Measurements from ENCODE around the gene BTLA. TPM values are rescaled to one million over a fixed set of nuclear protein-coding genes. Genes with fewer than 3 reads are reported as not detected.
"Not testable (repeated sequence)": the region's sequence is repeated elsewhere in the genome, so short reads cannot be mapped to it uniquely, and the experiment has no call there.

The BTLA gene
- total RNA-seq, 1 experiment from 2014 or later, result not detected

- no TSS peak for BruUV-seq (replicated peaks)
- Mint-ChIP-seq H3K27me3 (ENCODE audit: insufficient read depth, unreplicated experiment) (no peaks in the 10 kb centered on the region), H3K9me3 (ENCODE audit: unreplicated experiment) (no peaks in the 10 kb centered on the region), H3K4me3 (ENCODE audit: unreplicated experiment) (no peak overlapping the region), H3K36me3 (ENCODE audit: insufficient read depth, unreplicated experiment) (no peaks in the 10 kb centered on the region), H3K27ac (ENCODE audit: low read depth, unreplicated experiment) (no peak overlapping the region), H3K4me1 (ENCODE audit: insufficient read depth, unreplicated experiment) (no peaks in the 10 kb centered on the region)
- DNase-seq (ENCODE audit: unreplicated experiment), result no peak
- no peak for TF ChIP-seq CTCF (IDR thresholded peaks at IDR 0.05; ENCODE audit: unreplicated experiment)
- ChIA-PET CTCF (interaction anchor here (1.2 kb wide), 1 partner anchor 12 kb away, joined by 3 read pairs; no protein-coding TSS in a partner anchor), POLR2A (interaction anchor here (0.6 kb wide), 1 partner anchor 11 kb away, joined by 3 read pairs; no protein-coding TSS in a partner anchor)
- intact Hi-C loops (cut with micrococcal nuclease), result no loop called here
These were observed 73.9 kb downstream of the BTLA start for GRCh38 chr3:112425382-112425781.

GRCh38 chr3:112424394-112424793 is 74.9 kb downstream of the BTLA start:
- TF ChIP-seq CTCF (IDR thresholded peaks at IDR 0.05; ENCODE audit: unreplicated experiment), result no peak
- Mint-ChIP-seq H3K36me3 (ENCODE audit: insufficient read depth, unreplicated experiment) (no peaks in the 10 kb centered on the region), H3K27me3 (ENCODE audit: insufficient read depth, unreplicated experiment) (no peaks in the 10 kb centered on the region), H3K4me3 (ENCODE audit: unreplicated experiment) (no peak overlapping the region), H3K27ac (ENCODE audit: low read depth, unreplicated experiment) (no peak overlapping the region), H3K4me1 (ENCODE audit: insufficient read depth, unreplicated experiment) (no peaks in the 10 kb centered on the region), H3K9me3 (ENCODE audit: unreplicated experiment) (no peaks in the 10 kb centered on the region)
- CTCF ChIA-PET, result interaction anchor here (0.6 to 1.2 kb wide), 3 partner anchors 13 to 101 kb away, joined by 3 to 6 read pairs (median 3); no protein-coding TSS in a partner anchor
- intact Hi-C loops (cut with micrococcal nuclease), result no loop called here
- POLR2A ChIA-PET, result no interaction called here
- no peak for DNase-seq (ENCODE audit: unreplicated experiment)
- no TSS peak for BruUV-seq (replicated peaks)

- H3K4me3 Mint-ChIP-seq (ENCODE audit: unreplicated experiment); intact Hi-C loops (cut with micrococcal nuclease); H3K36me3 Mint-ChIP-seq (ENCODE audit: insufficient read depth, unreplicated experiment); CTCF ChIA-PET; POLR2A ChIA-PET; H3K9me3 Mint-ChIP-seq (ENCODE audit: unreplicated experiment); H3K27ac Mint-ChIP-seq (ENCODE audit: low read depth, unreplicated experiment); H3K4me1 Mint-ChIP-seq (ENCODE audit: insufficient read depth, unreplicated experiment); BruUV-seq (replicated peaks); H3K27me3 Mint-ChIP-seq (ENCODE audit: insufficient read depth, unreplicated experiment); DNase-seq (ENCODE audit: unreplicated experiment): not testable (repeated sequence)
These were observed 76.4 kb downstream of the BTLA start for GRCh38 chr3:112422921-112423320.

DNA sequence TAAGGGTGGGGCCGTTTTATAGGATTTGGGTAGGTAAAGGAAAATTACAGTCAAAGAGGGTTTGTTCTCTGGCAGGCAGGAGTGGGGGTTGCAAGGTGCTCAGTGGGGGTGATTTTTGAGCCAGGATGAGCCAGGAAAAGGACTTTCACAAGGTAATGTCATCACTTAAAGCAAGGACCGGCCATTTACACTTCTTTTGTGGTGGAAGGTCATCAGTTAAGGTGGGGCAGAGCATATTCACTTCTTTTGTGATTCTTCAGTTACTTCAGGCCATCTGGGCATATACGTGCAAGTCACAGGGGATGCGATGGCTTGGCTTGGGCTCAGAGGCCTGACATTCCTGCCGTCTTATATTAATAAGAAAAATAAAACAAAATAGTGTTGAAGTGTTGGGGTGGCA is 80.7 kb downstream of the BTLA start:
- H3K27me3 Mint-ChIP-seq (ENCODE audit: insufficient read depth, unreplicated experiment); H3K36me3 Mint-ChIP-seq (ENCODE audit: insufficient read depth, unreplicated experiment); H3K9me3 Mint-ChIP-seq (ENCODE audit: unreplicated experiment); intact Hi-C loops (cut with micrococcal nuclease); POLR2A ChIA-PET; H3K4me1 Mint-ChIP-seq (ENCODE audit: insufficient read depth, unreplicated experiment); H3K27ac Mint-ChIP-seq (ENCODE audit: low read depth, unreplicated experiment); CTCF ChIA-PET; H3K4me3 Mint-ChIP-seq (ENCODE audit: unreplicated experiment); BruUV-seq (replicated peaks); DNase-seq (ENCODE audit: unreplicated experiment): not testable (repeated sequence)

DNA sequence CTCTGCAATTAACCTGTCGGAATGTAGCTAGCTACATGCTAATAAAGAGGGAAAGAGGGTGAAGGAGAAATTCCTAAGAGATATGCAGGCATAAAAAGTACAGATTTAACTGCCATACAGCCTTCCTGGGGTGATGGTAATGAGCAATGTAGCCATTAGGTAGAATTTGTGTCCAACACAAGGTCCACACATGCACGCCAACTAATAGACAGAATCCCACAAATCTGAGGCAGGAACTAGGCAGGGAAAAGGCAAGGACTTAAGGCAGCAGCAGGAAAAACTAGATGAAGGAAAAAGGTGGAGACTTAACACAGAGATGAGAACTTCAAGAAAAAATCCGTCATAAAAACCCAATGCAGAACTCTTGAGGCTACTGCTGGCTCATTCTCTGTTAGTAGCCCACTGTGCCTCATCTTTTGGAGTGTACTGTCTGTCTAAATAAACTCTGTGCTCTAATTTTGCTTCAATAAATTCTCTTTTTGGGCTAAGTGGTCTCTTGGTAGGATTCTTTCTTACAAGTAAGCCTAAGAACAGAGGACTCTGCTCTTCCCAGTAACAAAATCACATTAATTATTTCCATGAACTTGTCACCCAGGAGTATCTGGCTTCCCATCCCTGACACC is 81.5 kb downstream of the BTLA start:
- no peaks in the 10 kb centered on the region for H3K4me1 Mint-ChIP-seq (ENCODE audit: insufficient read depth, unreplicated experiment)
- no peak for TF ChIP-seq CTCF (IDR thresholded peaks at IDR 0.05; ENCODE audit: unreplicated experiment)
- intact Hi-C loops (cut with micrococcal nuclease), result no loop called here
- ChIA-PET CTCF (interaction anchor here (1.0 kb wide), 1 partner anchor 17 kb away, joined by 3 read pairs; no protein-coding TSS in a partner anchor), POLR2A (no interaction called here)
- no peak overlapping the region for H3K27ac Mint-ChIP-seq (ENCODE audit: low read depth, unreplicated experiment)
- no peaks in the 10 kb centered on the region for H3K36me3 Mint-ChIP-seq (ENCODE audit: insufficient read depth, unreplicated experiment)
- no peak for DNase-seq (ENCODE audit: unreplicated experiment)
- H3K4me3 Mint-ChIP-seq (ENCODE audit: unreplicated experiment), result no peak overlapping the region
- no TSS peak for BruUV-seq (replicated peaks)
- H3K9me3 Mint-ChIP-seq (ENCODE audit: unreplicated experiment), result peaks cover 9% of the 10 kb centered on the region
- H3K27me3 Mint-ChIP-seq (ENCODE audit: insufficient read depth, unreplicated experiment), result no peaks in the 10 kb centered on the region

Measured in MCF 10A (cell line).